HG03196 (cell line): Measurements from ENCODE around the gene ACTL7A.
"Not testable (repeated sequence)": the region's sequence is repeated elsewhere in the genome, so short reads cannot be mapped to it uniquely, and the experiment has no call there.

Experiments
- ATAC-seq: cut with Tn5 transposase; IDR thresholded peaks from one replicate; pipeline ENCODE4 v1.9.1; 2021; ENCODE audit not compliant: unreplicated experiment

The ACTL7A gene

GRCh38 chr9:108848296-108848695 is 13.8 kb upstream of the ACTL7A start:
- ATAC-seq = not testable (repeated sequence)

GRCh38 chr9:108850293-108850897 is 11.7 kb upstream of the ACTL7A start:
- no peak for ATAC-seq

- no peak for ATAC-seq
Observed at GRCh38 chr9:108851138-108851537, 10.9 kb upstream of the ACTL7A start.

GRCh38 chr9:108852079-108852478 is 10.0 kb upstream of the ACTL7A start:
- ATAC-seq = no peak

GRCh38 chr9:108854094-108854493 is 8.0 kb upstream of the ACTL7A start:
- ATAC-seq = no peak

- ATAC-seq = no peak
Observed at GRCh38 chr9:108854641-108855528, 7.2 kb upstream of the ACTL7A start.

GRCh38 chr9:108855529-108855886 is 6.6 kb upstream of the ACTL7A start:
- no peak for ATAC-seq

- no peak for ATAC-seq
Observed at GRCh38 chr9:108855888-108856287, 6.2 kb upstream of the ACTL7A start, which contains the start of gene ACTL7B. TSS of gene ACTL7B (minus strand) at chr9:108855986. CDS start at chr9:108855930, 56 bp downstream.

GRCh38 chr9:108857572-108857971 is 4.5 kb upstream of the ACTL7A start:
- no peak for ATAC-seq

GRCh38 chr9:108859459-108860114 is 2.5 kb upstream of the ACTL7A start:
- ATAC-seq = no peak

GRCh38 chr9:108860354-108860753 is 1.7 kb upstream of the ACTL7A start:
- ATAC-seq = no peak

- no peak for ATAC-seq
Observed at GRCh38 chr9:108860764-108861163, 1.3 kb upstream of the ACTL7A start.

- no peak for ATAC-seq
Observed at GRCh38 chr9:108861464-108861863, 602 bp upstream of the ACTL7A start.

- ATAC-seq = no peak
Observed at GRCh38 chr9:108863891-108864290, 1.8 kb downstream of the ACTL7A start.

GRCh38 chr9:108864446-108864845 is 2.4 kb downstream of the ACTL7A start:
- no peak for ATAC-seq

- no peak for ATAC-seq
Observed at GRCh38 chr9:108865037-108865436, 3.0 kb downstream of the ACTL7A start.

- no peak for ATAC-seq
Observed at GRCh38 chr9:108866001-108866420, 3.9 kb downstream of the ACTL7A start.

- no peak for ATAC-seq
Observed at GRCh38 chr9:108867116-108867515, 5.0 kb downstream of the ACTL7A start.

- ATAC-seq = no peak
Observed at GRCh38 chr9:108867829-108868228, 5.8 kb downstream of the ACTL7A start.

GRCh38 chr9:108869092-108869725 is 7.1 kb downstream of the ACTL7A start:
- ATAC-seq = no peak

GRCh38 chr9:108874058-108874788 is 12.2 kb downstream of the ACTL7A start:
- no peak for ATAC-seq
